Activated naive CD4-positive, alpha-beta T cell treated with anti-CD3 and anti-CD28 coated beads, Interleukin-2, amount 50 U/mL, for 16 hours (primary cell): ENCODE results near the gene PAMR1.

Experiments used
- DNase-seq: peaks from one replicate; pipeline ENCODE4 v3.0.0-alpha.2; 2020

The PAMR1 gene

DNA sequence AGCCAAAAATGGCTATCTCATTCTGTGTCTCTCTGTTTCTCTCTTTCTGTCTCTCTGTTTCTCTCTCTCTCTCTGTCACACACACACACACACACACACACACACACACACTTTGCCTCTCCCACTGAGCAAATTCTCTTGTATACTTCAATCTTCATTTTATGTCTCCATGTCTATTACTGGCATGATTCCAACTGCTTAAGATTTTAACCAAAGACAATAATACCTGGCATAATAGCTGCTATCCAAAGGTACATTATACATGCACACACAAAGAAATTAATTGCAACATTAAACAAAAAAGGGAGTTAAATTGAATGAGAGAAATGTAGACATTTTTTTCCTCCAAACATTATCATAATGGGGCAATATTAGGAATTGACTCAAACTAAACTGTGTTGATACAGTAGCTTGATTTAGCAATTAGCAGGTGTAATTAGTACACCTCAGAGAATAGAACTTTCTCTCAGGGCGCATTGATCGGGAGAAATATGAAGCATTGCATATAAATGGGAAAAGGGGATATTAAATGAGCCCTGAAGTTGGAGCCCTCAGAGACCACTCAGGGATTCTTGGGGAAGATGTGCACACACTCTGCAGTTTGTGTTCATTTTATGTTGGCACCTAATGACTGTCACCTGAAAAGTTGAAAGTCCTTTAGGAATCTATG, 88.7 kb downstream of the PAMR1 start:
- no peak for DNase-seq

DNA sequence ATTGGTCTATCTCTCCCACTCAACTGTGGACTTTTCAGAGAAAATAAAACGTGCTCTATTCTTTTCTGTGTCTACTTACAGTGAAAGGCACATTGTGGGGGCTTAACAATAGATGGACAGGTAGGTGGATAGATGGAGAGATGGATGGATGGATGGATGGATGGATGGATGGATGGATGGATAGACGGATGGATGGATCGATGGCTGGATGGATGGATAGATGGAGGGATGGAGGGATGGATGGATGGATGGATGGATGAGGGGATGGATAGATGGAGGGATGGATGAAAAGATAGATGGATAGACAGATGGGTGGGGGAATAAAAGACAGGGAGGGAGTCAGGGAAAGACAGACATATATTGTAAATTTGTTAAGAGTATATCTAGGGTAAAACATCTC, 91.8 kb downstream of the PAMR1 start:
- DNase-seq, result no peak

DNA sequence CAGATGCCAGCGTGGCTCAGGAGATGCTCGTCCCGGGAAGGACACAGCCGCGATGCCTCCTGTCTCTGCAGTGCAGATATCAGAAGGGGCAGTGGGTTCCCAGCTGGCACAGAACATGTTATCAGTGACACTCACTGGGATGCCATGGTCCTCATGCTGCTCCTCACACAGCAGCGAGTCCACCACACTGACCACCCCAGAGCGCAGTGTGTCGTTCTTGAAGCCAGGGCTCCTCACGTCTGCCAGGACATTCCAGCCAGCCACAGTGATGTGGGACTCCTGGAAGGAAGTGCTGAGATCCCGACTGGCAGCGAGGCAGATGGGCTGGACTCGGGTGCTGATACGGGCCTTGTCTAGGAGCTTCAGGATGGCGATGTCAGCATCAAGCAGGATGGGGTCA, 93.0 kb downstream of the PAMR1 start:
- no peak for DNase-seq

DNA sequence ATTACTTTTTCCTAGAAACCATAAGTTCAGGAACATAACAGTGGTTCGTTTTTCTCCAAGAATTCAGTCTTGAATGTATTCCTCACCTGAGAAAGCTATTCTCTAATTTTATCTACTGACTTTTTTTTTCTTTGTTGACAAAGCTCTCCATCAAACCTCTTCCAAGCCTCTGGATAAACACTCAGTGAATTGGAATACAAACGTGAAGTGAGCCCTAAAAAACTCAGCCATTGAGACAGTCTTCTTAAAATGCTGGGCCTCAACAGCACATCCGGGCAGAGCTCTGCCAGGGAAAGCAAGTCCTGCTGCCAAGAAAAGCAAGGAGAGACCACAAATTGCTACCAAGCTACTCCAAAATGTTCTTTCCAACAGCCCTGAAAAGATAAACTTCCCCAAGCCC, 98.3 kb downstream of the PAMR1 start:
- no peak for DNase-seq

DNA sequence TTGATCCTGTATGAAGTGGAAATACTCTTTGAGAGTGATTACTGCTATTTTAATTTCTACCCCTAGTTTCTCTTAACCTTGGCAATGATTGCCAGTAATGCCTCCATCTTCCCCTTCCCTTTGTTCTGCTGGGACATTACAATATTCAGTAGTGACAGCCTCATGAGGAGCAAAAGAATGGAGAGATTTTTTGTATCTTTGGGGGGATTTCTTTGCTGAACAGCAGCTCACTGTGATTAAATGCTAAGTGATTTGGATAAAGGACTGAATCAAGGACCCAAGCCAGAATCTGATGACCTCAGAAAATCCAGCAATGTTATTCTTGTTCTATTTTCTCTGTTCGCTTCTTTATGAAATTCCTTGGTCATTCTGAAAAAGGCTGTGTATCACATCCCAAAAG, 99.1 kb downstream of the PAMR1 start:
- DNase-seq, result no peak

DNA sequence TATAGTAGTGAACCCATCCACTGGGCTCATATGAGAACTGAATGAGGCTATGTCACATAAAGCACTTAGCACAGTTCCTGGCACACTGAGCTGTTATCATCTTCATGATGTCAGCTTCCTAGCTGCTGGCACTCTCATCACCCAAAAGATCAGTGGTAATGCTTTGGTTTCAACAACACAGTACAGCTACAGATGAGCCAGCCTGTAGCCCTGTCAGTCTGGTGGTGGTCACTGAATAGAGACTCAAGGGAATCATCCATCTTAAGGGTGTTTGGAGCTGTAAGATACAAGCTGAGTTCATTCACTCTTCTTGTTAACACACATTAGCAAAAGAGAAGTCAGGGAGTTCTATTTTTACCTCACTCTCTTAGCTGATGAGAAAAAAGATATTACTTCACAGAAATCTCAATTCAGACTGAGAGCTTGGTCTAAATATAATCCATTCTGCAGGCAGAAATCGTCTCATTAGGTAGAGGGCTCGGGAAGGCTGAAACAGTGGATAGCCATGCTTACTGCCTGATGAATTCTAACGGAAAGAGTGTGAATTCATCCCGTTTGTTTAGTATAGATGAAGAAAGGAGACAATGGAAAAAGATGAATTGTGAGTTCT, 99.7 kb downstream of the PAMR1 start:
- DNase-seq, result no peak

DNA sequence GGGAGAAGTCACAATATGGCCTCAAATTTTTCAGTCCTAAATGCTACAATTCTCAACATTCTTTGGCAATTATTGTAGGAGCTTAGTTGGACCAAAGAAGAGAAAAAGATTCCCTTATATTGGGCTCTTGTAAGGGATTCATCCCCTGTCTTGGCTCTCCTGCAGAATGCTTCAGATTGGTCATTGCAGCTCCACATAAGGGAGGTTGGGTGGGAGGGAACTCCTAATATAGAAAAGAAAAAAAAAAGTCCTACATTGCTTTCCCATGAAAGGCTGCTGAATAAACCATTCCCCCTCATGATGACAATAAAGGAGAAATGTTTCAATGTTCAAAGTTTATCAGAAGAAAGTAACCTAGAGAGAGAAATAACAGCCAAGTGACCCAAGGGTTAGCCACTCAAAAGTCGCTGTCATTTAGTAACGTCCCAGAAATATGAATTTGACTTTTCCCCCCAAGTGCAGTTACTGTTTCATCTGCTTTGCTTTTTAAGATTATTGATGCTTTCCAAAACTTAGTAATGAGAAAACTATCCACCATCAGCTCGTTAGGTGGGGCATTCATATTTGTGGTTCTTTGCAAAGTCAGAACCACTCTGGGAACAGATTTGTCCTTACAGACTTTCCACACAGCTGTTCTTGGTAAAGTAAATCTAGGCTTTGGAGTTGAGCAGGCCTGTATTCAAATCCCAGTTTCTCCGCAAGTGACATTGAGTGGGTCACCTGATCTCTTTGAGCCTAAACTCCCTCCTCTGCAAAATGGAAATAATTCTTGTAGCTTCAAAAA, 101.1 kb downstream of the PAMR1 start:
- no peak for DNase-seq

DNA sequence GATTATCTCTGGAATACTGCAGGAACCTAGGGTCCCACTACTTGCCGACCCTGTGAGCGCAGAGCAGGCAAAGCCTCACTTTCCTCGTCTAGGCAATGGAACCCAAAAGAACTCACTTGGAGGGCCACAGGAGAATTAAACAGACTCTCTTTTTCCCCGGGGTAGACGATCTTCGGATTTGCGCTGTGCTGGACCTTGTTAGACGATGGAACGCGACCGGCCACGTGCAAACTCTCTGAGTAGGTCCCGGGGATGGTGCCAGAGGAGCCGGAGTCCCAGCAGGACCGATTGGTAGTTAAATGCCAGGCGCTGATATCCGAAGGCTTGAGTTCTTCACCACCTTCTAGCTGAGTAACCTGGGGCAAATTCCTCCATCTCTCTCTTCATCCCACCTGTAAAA, 105.0 kb downstream of the PAMR1 start:
- DNase-seq, result no peak

DNA sequence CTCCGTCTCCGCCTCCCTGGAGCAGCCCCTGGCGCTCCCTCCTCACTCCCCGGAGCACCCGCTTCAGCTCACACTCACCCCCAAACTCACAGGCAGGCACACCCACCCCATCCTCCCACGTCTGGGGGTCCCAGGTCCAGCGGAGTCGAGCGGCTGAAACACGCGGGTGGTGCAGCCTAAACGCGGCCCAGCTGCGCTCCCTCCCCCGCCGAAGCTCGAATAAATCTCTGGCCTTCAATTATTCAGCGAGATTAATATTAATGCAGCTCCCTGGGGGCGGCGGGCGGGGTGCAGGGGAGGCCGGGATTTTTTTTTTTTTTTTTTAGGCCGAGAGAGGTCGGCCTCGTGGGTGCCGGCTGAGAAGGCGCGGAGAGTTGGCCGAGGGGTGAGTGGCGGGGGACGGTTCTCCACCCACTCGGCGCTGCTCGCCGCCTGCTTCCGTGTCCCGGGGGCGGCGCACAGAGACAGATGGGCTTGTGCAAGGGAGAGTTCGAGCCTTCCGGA, 105.5 kb downstream of the PAMR1 start:
- no peak for DNase-seq

DNA sequence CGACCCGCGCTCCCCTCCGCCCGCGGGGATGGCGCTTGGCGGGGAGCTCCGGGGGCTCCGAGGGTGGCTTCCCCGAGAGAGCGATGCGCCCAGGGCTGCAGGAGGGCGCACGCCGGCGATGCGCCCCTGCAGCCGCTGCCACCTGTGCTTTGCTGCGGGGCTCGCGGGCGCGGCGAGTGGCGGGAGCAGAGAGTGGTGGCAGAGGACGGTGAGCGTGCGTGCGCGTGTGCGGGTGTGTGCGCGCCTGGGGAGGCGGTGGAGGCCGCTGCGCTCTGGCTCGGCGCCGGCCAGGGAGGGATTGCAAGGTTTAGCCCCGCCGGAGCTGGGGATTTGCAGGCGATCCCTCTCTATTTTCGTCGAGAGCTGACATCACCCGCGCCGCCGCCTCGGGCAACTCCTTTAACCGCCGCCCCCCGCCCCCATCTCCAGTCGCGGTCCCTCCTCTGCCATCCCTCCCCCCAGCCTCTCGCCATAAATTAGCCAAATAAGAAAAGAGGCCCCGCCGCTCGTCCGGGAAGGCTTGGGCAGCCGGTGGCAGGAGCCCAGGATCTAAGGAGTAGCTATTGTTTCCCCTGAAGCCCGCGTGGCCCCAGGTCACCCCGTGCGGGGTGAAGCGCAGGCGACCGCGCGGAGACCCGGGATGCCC, 106.1 kb downstream of the PAMR1 start, which contains the start of gene SLC1A2:
Gene SLC1A2, minus strand, starts transcription at position 375 of the 646 bp plus-strand sequence. CDS start 592 bp downstream, outside the sequence.
- peak; percentile 15 for DNase-seq

DNA sequence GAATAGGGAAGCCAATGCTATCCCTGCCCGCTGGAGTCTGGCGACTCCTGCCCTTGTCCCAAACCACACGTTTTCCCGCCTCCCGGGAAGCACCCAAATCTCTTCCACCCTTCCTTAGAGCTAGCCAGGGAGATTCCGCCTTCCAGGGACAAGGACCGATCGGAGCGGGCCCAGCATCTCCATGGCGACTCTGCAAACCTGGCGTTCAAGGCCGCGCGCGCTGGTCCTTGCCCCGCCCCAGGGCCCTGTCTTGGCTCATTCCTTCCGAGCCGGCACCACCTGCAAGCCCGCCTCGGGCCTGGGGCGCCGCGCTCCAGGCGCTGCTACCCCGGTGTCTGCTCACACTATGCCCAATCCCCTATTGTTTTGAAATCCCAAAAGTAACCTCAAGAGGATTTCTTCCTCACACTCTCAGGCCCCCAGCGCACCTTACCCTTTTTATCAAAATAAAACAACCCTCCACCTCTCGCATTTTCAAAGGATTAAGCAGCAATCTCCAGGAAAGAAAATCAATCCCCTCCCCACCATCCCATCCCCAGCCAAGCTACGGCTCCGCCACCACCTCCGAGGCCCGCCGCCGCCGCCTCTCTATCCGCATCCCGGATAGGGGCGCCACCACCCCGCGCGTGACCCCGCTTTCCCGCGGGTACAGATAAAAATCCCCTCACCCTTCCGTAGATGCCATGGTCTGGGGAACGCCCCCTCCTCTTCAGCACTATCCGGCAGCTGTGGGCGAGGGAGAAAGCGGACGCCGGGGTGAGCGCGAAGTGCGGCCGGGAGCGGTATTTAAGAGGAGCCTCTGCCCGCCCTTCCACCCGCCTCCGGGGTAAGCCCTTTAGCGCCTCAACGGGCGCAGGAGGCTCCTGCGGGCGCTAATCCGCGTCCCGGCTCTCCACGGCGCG, 106.9 kb downstream of the PAMR1 start:
- peak; percentile 22 for DNase-seq

DNA sequence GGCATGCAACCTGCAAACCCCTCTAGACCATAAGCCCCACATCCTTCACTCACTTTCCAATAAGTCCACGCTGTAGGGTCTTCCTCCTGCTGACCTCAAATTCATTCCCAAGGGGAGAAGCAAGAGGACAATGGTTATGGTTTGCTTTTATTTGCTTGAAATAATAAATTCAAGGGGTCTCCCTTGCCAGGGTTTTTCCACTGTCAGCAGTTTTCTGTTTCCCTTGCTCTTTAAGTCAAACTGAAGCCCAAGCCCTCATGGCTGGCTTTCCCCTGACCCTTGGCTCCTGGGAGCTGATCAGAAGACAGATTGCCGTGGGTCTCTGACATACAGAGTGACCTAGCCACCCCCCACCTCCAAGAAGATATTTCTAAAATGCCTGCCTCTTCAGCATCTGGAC, 109.9 kb downstream of the PAMR1 start:
- DNase-seq, result no peak

DNA sequence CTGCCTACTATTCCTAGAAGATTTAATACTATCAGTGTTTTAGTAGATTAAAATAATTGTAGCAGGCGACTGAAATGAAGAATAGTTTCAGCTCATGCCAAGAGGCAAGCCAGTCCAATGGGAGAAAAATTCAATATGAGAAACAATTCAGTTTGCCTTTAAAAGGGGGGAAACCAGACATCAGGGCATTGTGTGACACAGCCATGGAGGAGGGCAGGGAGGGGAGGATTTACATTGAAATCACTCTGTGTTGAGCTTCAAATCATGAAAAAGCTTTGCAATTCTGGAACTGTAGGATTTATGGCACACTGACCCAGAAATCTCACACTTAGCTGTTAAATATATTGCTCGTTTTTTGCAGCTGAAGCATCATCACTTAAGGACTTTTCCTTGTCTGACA, 110.6 kb downstream of the PAMR1 start:
- no peak for DNase-seq

DNA sequence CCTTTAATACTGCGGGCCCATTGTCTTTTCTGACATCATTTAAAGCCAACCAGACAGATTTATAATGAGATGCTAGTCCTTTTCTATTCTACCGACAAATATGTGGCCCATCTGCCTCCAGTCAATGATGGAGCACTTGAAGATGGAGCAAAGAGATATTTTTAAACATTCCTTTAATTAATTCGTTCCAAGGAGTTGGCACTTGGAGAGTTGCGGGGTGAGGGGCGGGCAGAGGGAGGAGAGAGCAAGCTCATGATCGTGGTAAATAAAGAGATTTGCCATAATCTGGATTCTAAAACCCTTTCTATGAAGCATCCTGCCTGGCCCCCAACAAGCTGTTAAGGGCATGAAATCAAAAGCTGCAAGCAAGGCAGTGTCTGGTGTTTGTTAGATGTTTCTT, 111.1 kb downstream of the PAMR1 start:
- DNase-seq, result no peak

DNA sequence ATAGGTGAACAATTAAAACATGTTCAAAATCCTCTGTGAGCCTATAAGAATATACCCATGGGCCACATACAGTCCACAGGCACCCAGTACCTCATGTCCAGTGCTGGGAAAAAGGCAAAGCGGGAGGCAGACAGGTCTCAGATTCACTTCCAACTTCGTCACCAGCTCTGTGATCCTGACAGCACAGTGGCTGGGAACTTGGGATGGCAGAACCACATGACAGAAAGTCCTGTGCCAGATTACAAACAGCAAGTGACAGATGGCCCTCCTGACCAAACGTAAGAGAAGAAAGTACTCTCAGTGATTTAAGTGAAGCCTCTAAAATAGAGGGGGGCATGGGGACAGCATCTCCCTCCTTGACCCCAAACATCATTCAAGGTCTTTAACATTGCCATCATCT, 111.8 kb downstream of the PAMR1 start:
- DNase-seq, result no peak

DNA sequence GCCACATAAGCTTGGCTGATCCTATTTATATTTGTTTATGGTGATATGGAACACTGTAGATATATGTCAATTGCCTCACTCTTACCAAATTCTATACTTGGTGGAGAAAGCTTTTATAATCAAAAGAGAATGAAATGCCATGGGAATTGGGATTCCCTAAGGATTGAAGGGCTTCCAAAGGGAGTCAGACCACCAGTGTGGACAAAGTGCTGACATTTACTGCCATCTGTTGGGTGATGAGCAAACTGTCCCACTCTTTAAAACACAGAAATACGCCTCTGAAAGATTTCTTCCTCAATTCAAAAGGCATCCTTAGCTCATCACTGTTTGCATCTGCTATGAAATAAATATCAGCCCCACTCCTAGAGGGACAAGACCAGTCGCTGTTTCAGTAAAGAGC, 113.1 kb downstream of the PAMR1 start:
- no peak for DNase-seq

DNA sequence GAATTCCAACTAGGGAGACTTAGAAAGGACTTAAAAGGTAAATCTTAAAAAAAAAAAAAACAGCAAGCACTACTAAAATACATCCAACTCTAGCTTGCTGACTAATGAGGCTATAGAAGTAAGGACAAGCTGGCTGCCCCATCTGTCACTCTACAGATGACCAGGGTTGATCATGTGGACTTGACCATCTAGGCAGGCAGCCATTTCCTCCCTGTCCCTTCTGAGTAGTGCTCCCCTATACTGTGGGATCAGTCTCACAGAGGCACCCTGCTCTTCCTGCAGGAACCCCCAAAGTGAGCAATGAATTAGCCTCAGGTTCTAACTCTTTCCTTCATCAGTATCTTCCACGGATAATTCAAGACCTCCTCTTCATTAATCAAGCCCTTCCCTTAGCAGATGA, 118.4 kb downstream of the PAMR1 start:
- no peak for DNase-seq

DNA sequence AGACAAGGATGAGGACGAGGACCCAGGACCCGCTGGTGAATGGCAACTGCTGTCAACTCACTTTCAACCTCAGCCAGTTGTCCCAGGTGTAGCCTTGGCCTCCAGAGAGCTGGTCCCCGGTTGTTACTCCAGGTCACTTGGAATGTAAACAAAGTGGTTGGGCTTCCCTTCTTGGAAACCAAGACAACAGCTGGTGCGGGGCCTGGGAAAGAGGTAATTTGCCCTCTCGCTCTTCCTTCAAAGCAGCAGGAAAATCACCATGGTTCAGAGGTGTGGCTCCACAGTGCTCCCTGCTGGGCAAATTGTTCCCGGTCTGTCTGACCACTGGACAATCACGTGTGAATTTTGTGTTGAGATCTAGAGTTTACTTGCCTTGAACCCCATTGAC, 121.0 kb downstream of the PAMR1 start:
- DNase-seq, result no peak

DNA sequence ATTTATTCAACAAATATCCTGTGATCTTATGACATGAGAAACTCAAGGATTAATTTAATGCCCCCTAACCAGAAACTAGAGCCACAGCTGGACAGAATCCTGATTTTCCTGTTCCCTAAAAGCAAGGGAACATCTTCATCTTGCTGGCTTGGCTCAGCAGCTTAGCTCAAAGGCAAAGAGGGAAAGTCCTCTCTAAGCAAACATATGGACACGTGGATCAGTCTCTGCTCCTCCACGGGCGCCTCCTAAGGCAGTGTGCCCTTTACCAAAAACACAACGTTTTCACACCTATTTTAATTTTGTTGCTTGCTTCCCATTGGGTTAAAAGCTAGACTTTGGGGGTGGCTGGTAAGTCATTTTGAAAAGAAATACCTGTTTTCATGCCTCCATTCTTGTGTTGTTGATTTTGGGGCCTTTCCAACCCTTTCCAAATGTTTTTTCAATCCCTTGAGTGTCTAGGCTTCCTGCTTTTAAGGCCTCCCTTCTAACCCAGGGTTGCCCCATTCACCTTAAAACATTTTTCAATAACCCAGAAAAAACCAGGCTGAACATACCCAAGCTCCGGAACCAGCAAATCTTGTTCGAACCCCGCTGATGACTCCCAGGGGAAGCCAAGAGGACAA, 121.5 kb downstream of the PAMR1 start:
- no peak for DNase-seq

DNA sequence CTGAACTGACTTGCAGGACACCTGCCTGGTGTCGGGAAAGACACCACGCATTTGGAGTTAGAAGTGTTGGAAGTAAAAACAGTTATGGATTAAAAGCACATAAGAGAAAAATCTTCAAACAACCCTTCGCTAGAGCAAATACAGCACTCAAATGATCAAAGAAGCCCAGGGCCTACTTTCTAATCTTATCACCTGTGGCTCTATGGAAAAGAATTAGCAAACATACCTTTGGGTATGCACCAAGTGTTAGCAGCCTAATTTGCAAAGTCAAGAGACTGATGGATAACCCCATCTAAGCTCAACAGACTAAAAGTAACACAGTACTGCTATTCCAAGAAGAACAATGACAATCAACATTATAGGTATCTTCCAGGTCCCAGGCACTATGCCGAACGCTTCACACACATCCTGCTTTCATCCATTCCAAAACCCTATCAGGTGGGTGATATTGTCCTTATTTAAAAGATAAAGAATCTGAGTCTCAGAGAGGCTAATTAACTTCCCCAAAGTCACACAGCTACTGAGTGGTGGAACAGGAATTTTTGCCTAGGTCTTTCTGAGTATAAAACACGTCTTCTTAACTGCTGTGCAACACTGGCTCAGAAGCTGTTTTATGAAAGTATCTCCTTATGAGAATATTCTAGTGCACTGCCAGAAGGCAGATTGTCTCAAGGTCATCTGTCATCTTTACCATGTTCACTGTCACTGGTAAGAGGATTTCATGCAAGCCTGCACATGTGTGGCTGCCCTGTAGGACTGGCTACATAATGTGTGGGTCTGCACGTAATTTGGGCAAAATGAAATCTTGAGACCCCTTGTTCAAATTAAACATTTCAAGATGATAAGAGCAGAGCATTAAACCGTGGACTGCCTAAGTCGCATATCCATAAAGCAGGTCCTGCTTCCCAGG, 122.4 kb downstream of the PAMR1 start:
- DNase-seq, result no peak

DNA sequence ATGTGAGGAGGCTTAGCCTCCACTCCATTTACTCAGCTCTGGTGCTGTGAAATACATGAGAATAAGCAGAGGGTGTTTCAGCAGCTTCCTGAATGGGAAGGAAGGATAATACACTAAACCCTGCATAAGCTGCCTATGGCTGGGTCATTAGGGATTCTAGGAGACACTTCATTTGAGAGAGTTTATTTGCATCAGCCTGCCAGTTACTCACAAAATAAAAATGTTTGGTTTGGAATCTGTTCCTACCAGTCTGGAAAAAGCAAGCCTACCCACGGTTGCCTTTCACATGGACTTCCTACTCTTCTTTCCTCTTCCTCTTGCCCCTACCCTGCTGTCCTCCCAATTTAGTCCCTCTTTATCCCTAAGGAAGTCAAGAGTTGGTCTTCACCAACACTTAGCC, 126.5 kb downstream of the PAMR1 start:
- no peak for DNase-seq
